HepG2 (cell line): Measurements from ENCODE around the gene PCNP. TPM values are rescaled to one million over a fixed set of nuclear protein-coding genes. Genes with fewer than 3 reads are reported as not detected.

Source experiments
- ATAC-seq: fragments of 200-7000 bp; cut with Tn5 transposase; 3 replicates; pipeline ENCODE4 v1.9.1; 2020; ENCODE audit warnings: mild to moderate bottlenecking, moderate library complexity
- BruUV-seq: library from RNA; stranded (reverse); fragments of 400-500 nt; replicated peaks from 2 replicates; lab custom pipeline; 2021; lab: Mats Ljungman, UMichigan
- CTCF ChIA-PET: fragments of 300-600 bp; formaldehyde crosslinking; extraction: SDS; loops from one replicate; lab custom pipeline; 2021; ENCODE audit warnings: low total read pairs, inconsistent platforms, low intra/inter-chr PET ratio; lab: Yijun Ruan, JAX
- POLR2A ChIA-PET: fragments of 350-600 bp; sonication (Branson Sonifier 250); formaldehyde crosslinking; loops from one replicate; lab custom pipeline; 2020; ENCODE audit warnings: antibody characterized with exemption, inconsistent platforms; lab: Yijun Ruan, JAX
- DNase-seq: peaks from one replicate; pipeline ENCODE4 v3.0.0-alpha.2; 2015; ENCODE audit warnings: low spot score
- FAIRE-seq: peaks from 3 replicates; lab custom pipeline; 2011; peaks lifted over from hg19 to GRCh38; lab: Jason Lieb, UNC
- H2AFZ ChIP-seq: one replicate; pipeline ENCODE4 v1.6.1; 2011; ENCODE audit warnings: low read length, inconsistent platforms
- H3K27ac ChIP-seq: fragments of 300-600 bp; 3 replicates; pipeline ENCODE4 v1.8.0; 2011; ENCODE audit warnings: mixed run types, mild to moderate bottlenecking, mixed read lengths, low read length, inconsistent platforms; ENCODE audit not compliant: insufficient read depth; ENCODE audit errors: extremely low read length
- H3K27me3 ChIP-seq, 2 experiments: fragments of 200-600 bp in 1 of 2; 2 replicates in 1 of 2; 3 replicates in 1 of 2; pipeline versions ENCODE4 v1.6.0 to v1.8.0; 2011; ENCODE audit warnings: low read length in 2 of 2, mild to moderate bottlenecking in 2 of 2, moderate library complexity in 2 of 2, inconsistent platforms in 1 of 2; ENCODE audit not compliant: insufficient read depth in 2 of 2, control insufficient read depth in 1 of 2
- H3K36me3 ChIP-seq, 2 experiments: fragments of 200-600 bp in 1 of 2; replicated peaks in 1 of 2; 2 replicates in 1 of 2; 3 replicates in 1 of 2; pipeline versions ENCODE4 v1.5.1 to v1.8.0; 2011; ENCODE audit warnings: low read length in 2 of 2, inconsistent platforms in 1 of 2; ENCODE audit not compliant: insufficient read depth in 2 of 2, control insufficient read depth in 1 of 2
- H3K4me1 ChIP-seq: 2 replicates; pipeline ENCODE4 v1.5.1; 2012; ENCODE audit warnings: low read length, inconsistent platforms; ENCODE audit not compliant: insufficient read depth
- H3K4me2 ChIP-seq: 2 replicates; pipeline ENCODE4 v1.6.0; 2011; ENCODE audit warnings: low read depth, low read length, inconsistent platforms
- H3K4me3 ChIP-seq, 3 experiments: fragments of 200-600 bp in 1 of 3; sonication (generic), shearing (Covaris generic) in 1 of 3; replicated peaks in 1 of 3; 2 replicates each; pipeline ENCODE4 v1.5.1; 2011 to 2016; ENCODE audit warnings: low read length in 3 of 3, inconsistent platforms in 2 of 3, low read depth in 2 of 3, mild to moderate bottlenecking in 2 of 3, control low read depth in 1 of 3, mixed read lengths in 1 of 3; ENCODE audit not compliant: insufficient read depth in 1 of 3
- H3K79me2 ChIP-seq: one replicate; pipeline ENCODE4 v1.6.1; 2011; ENCODE audit warnings: low read length, inconsistent platforms; ENCODE audit not compliant: insufficient read depth
- H3K9ac ChIP-seq: 2 replicates; pipeline ENCODE4 v1.6.0; 2011; ENCODE audit warnings: mild to moderate bottlenecking, low read depth, low read length, inconsistent platforms; ENCODE audit not compliant: insufficient read depth
- H3K9me3 ChIP-seq: 2 replicates; pipeline ENCODE4 v1.5.1; 2012; ENCODE audit warnings: mild to moderate bottlenecking, low read length
- H4K20me1 ChIP-seq: 2 replicates; pipeline ENCODE4 v1.6.0; 2011; ENCODE audit warnings: inconsistent platforms, mild to moderate bottlenecking, low read length, moderate library complexity; ENCODE audit not compliant: insufficient read depth
- ZKSCAN1 ChIP-seq: fragments of 150-350 bp; IDR thresholded peaks from 2 replicates; pipeline ENCODE4 v1.6.1; 2014; ENCODE audit warnings: low read length
- ZNF333 ChIP-seq: sonication (generic); formaldehyde crosslinking; IDR thresholded peaks from 2 replicates; pipeline ENCODE4 v1.4.0; 2020; ENCODE audit warnings: mild to moderate bottlenecking, missing genetic modification reagents, borderline replicate concordance
- WGBS: methylation state at CpG from one replicate; pipeline ENCODE4 v1.1.6; 2017; ENCODE audit warnings: low lambda C conversion rate; 5-methylcytosine and 5-hydroxymethylcytosine counted together
- in situ Hi-C: cut with HindIII; loops from 2 replicates; pipeline ENCODE4 v1.10.0; 2017; ENCODE audit warnings: low pct_unique_long_range_greater_than_20kb; ENCODE audit not compliant: extremely low pct_ligation_motif_present
- intact Hi-C: fragments of 100-400 bp; cut with micrococcal nuclease; formaldehyde crosslinking; loops from one replicate; pipeline ENCODE4 v1.10.0; 2022; ENCODE audit not compliant: unreplicated experiment
- polyA plus RNA-seq, 8 experiments: library from polyadenylated mRNA; depleted of rRNA in 3 of 8; stranded (reverse) in 7 of 8; unstranded in 1 of 8; fragments of >200 nt; fragmentation: Illumina TruSeq in 4 of 8; extraction: Trizol in 4 of 8; gene quantifications; 2 replicates each; pipeline versions ENCODE4 v1.2.1 to v1.2.3, GENCODE V29; 2011 to 2016; ENCODE audit warnings: low read depth in 4 of 8, missing spikeins in 1 of 8, mixed read lengths in 1 of 8; ENCODE audit not compliant: insufficient read depth in 1 of 8
- total RNA-seq, 5 experiments: library from RNA; depleted of rRNA; stranded (reverse); fragments of >200 nt; fragmentation: Illumina TruSeq; extraction: Trizol; gene quantifications; 2 replicates each; pipeline ENCODE4 v1.2.3, GENCODE V29; 2016; ENCODE audit warnings: low read depth in 1 of 5
- TF ChIP-seq, protein P1 (sequence below): sonication (generic); formaldehyde crosslinking; IDR thresholded peaks from 2 replicates; pipeline ENCODE4 v1.4.0; 2020; ENCODE audit warnings: missing genetic modification reagents
- TF ChIP-seq, protein P2 (sequence below), 2 experiments: fragments of 450-650 bp in 1 of 2; sonication (generic) in 1 of 2; formaldehyde crosslinking; IDR thresholded peaks; 2 replicates each; pipeline versions ENCODE4 v1.5.0 to v1.8.0; 2020 to 2022; ENCODE audit warnings: mild to moderate bottlenecking in 1 of 2, missing genetic modification reagents in 1 of 2

PCNP gene
- total and polyA plus RNA-seq, 2 of the 13 experiments (the other 11 are each of a cell fraction or from before 2014, with no cell fraction given) = 44.1 to 78.2 TPM

DNA sequence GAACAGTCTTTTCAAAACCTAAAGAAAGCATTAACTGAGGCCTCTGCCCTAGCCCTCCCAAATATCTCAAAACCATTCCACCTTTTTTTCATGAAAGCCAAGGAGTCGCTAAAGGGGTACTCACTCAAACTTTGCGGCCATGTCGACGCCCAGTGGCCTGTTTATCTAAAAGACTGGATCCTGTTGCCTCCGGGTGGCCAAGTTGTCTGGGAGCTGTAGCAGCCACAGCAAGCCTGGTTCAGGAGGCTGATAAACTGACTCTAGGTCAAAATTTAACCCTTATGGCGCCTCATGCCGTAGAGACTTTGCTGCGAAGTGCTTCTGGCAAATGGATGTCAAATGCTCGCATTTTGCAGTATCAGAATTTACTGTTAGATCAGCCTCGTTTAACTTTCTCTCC, 63.5 kb downstream of the PCNP start:
- no peak overlapping the region; the same call in 1 of the 2 replicates for H3K4me2 ChIP-seq
- no TSS peak for BruUV-seq
- no peak overlapping the region for H3K9ac ChIP-seq
- TF ChIP-seq, protein P1, sequence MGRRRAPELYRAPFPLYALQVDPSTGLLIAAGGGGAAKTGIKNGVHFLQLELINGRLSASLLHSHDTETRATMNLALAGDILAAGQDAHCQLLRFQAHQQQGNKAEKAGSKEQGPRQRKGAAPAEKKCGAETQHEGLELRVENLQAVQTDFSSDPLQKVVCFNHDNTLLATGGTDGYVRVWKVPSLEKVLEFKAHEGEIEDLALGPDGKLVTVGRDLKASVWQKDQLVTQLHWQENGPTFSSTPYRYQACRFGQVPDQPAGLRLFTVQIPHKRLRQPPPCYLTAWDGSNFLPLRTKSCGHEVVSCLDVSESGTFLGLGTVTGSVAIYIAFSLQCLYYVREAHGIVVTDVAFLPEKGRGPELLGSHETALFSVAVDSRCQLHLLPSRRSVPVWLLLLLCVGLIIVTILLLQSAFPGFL (CRISPR knock-in tag) = no peak
- TF ChIP-seq ZKSCAN1 (no peak), ZNF333 (CRISPR knock-in tag) (no peak)
- TF ChIP-seq, protein P2, sequence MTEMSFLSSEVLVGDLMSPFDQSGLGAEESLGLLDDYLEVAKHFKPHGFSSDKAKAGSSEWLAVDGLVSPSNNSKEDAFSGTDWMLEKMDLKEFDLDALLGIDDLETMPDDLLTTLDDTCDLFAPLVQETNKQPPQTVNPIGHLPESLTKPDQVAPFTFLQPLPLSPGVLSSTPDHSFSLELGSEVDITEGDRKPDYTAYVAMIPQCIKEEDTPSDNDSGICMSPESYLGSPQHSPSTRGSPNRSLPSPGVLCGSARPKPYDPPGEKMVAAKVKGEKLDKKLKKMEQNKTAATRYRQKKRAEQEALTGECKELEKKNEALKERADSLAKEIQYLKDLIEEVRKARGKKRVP (CRISPR knock-in tag; IDR thresholded peaks at IDR 0.05) = no peak
- POLR2A ChIA-PET = interaction anchor here (1.4 kb wide), 1 partner anchor 64 kb away, joined by 4 read pairs; no protein-coding TSS in a partner anchor
- intact Hi-C loops (loop anchor here (5.0 to 10.0 kb wide), 3 partner anchors 123 to 425 kb away; partner anchors contain the start of gene SENP7), in situ Hi-C loops (loop anchor here (5.0 to 25.0 kb wide), 3 partner anchors 65 to 575 kb away; partner anchors contain the start of gene PCNP)
- ATAC-seq (no peak), DNase-seq (no peak), FAIRE-seq (no peak)
- no peak overlapping the region for H2AFZ ChIP-seq
- H3K27me3 ChIP-seq = peaks cover 0 to 26% of the 10 kb centered on the region in 2 experiments; a peak in 3 of 5 replicates
- no peak overlapping the region for H3K27ac ChIP-seq
- no peaks in the 10 kb centered on the region for H3K36me3 ChIP-seq
- no peaks in the 10 kb centered on the region for H3K79me2 ChIP-seq
- H3K4me1 ChIP-seq = peaks cover 30% of the 10 kb centered on the region
- H3K9me3 ChIP-seq = no peaks in the 10 kb centered on the region
- 76% methylated on average over 10 of the region's 10 CpGs for WGBS
- H4K20me1 ChIP-seq = no peaks in the 10 kb centered on the region
- H3K4me3 ChIP-seq = no peak overlapping the region
- CTCF ChIA-PET = no interaction called here
